CD4-positive, alpha-beta T cell treated with Interleukin-2 at 100 ng/mL for 4 hours (primary cell): ENCODE measurements around the gene REC8.
A peak's percentile ranks its signal among the peaks of the same experiment; 100 is the strongest.
"Not testable (repeated sequence)": the region's sequence is repeated elsewhere in the genome, so short reads cannot be mapped to it uniquely, and the experiment has no call there.

ENCODE experiments used
- DNase-seq: peaks from one replicate; pipeline ENCODE4 v3.0.0-alpha.2; 2020; ENCODE audit warnings: low spot score

REC8 gene

GRCh38 chr14:24184104-24184970, 12.5 kb downstream of the REC8 start:
- DNase-seq: no peak

GRCh38 chr14:24185026-24185425, 13.1 kb downstream of the REC8 start:
- DNase-seq: no peak

- no peak for DNase-seq
Measured at GRCh38 chr14:24185741-24186140, 13.9 kb downstream of the REC8 start.

- no peak for DNase-seq
Measured at GRCh38 chr14:24186831-24187538, 15.1 kb downstream of the REC8 start.

- no peak for DNase-seq
Measured at GRCh38 chr14:24187539-24187915, 15.6 kb downstream of the REC8 start.

GRCh38 chr14:24188251-24189058, 16.6 kb downstream of the REC8 start, which contains the start of gene IPO4:
TSS of gene IPO4 (minus strand) at chr14:24188816. CDS start at chr14:24188787, 29 bp downstream.
- DNase-seq: peak; percentile 97

GRCh38 chr14:24189059-24189375, 17.1 kb downstream of the REC8 start:
- DNase-seq: no peak

GRCh38 chr14:24189460-24189859, 17.6 kb downstream of the REC8 start:
- DNase-seq: no peak

GRCh38 chr14:24190416-24190815, 18.5 kb downstream of the REC8 start:
- no peak for DNase-seq

GRCh38 chr14:24192933-24193332, 21.1 kb downstream of the REC8 start:
- no peak for DNase-seq

GRCh38 chr14:24194186-24194872, 22.4 kb downstream of the REC8 start:
- no peak for DNase-seq

GRCh38 chr14:24194873-24195185, 22.9 kb downstream of the REC8 start:
- DNase-seq: no peak

GRCh38 chr14:24195186-24196070, 23.5 kb downstream of the REC8 start, which contains the start of gene TM9SF1:
TSS of gene TM9SF1 (minus strand) at chr14:24195441. CDS start at chr14:24195019, 422 bp downstream.
- peak; percentile 89 for DNase-seq

- no peak for DNase-seq
Measured at GRCh38 chr14:24196071-24197055, 24.5 kb downstream of the REC8 start.

GRCh38 chr14:24197056-24197450, 25.2 kb downstream of the REC8 start:
- DNase-seq: no peak

GRCh38 chr14:24198814-24199524, 27.1 kb downstream of the REC8 start:
- DNase-seq: no peak

GRCh38 chr14:24202538-24202937, 30.7 kb downstream of the REC8 start:
- DNase-seq: not testable (repeated sequence)

GRCh38 chr14:24203249-24203886, 31.5 kb downstream of the REC8 start:
- DNase-seq: not testable (repeated sequence)
